IMR-90 (cell line): ENCODE results near the gene UBE3C. TPM values are rescaled to one million over a fixed set of nuclear protein-coding genes. Genes with fewer than 3 reads are reported as not detected.

Source experiments
- ATAC-seq: fragments of 200-7000 bp; cut with Tn5 transposase; 2 replicates; pipeline ENCODE4 v1.9.1; 2020; ENCODE audit warnings: low read depth, mild to moderate bottlenecking, moderate library complexity
- BruUV-seq: library from RNA; stranded (reverse); fragments of 400-500 nt; replicated peaks from 2 replicates; lab custom pipeline; 2021; lab: Mats Ljungman, UMichigan
- CTCF ChIA-PET: fragments of 300-600 bp; formaldehyde crosslinking; extraction: SDS; loops from one replicate; lab custom pipeline; 2021; ENCODE audit warnings: antibody characterized with exemption; lab: Yijun Ruan, JAX
- POLR2A ChIA-PET: fragments of 300-600 bp; sonication (Branson Sonifier 250); formaldehyde crosslinking; loops from one replicate; lab custom pipeline; 2022; ENCODE audit warnings: antibody characterized with exemption; ENCODE audit not compliant: unreplicated experiment; lab: Charles Lee
- DNase-seq: peaks from one replicate; pipeline ENCODE4 v3.0.0; 2013
- H2AFZ ChIP-seq: replicated peaks from 2 replicates; pipeline ENCODE3; 2013; ENCODE audit warnings: low read length, mild to moderate bottlenecking; ENCODE audit not compliant: poor library complexity
- H2AK5ac ChIP-seq: 2 replicates; pipeline ENCODE4 v1.6.1; 2013; ENCODE audit warnings: low read depth, low read length, inconsistent platforms
- H2AK9ac ChIP-seq: replicated peaks from 2 replicates; pipeline ENCODE3; 2013; ENCODE audit warnings: mild to moderate bottlenecking, low read depth, low read length, moderate library complexity; ENCODE audit not compliant: poor library complexity
- H2BK120ac ChIP-seq: 2 replicates; pipeline ENCODE4 v1.6.1; 2013; ENCODE audit warnings: low read depth, low read length, inconsistent platforms
- H2BK15ac ChIP-seq: 3 replicates; pipeline ENCODE4 v1.6.1; 2013; ENCODE audit warnings: low read depth, low read length, inconsistent platforms
- H2BK20ac ChIP-seq: 2 replicates; pipeline ENCODE4 v1.6.1; 2013; ENCODE audit warnings: low read depth, mild to moderate bottlenecking, inconsistent platforms, low read length, moderate library complexity
- H2BK5ac ChIP-seq: 2 replicates; pipeline ENCODE4 v1.6.1; 2013; ENCODE audit warnings: mild to moderate bottlenecking, low read depth, low read length, inconsistent platforms; ENCODE audit not compliant: poor library complexity, severe bottlenecking
- H3K14ac ChIP-seq: replicated peaks from 2 replicates; pipeline ENCODE4 v1.6.1; 2013; ENCODE audit warnings: low read depth, low read length, inconsistent platforms
- H3K18ac ChIP-seq: 2 replicates; pipeline ENCODE4 v1.6.1; 2013; ENCODE audit warnings: low read depth, low read length, control low read depth
- H3K23ac ChIP-seq: 2 replicates; pipeline ENCODE4 v1.6.1; 2013; ENCODE audit warnings: low read depth, low read length, inconsistent platforms
- H3K27ac ChIP-seq: 2 replicates; pipeline ENCODE4 v1.5.1; 2013; ENCODE audit warnings: mild to moderate bottlenecking, control low read depth, low read length; ENCODE audit not compliant: insufficient read depth
- H3K27me3 ChIP-seq: 2 replicates; pipeline ENCODE4 v1.6.1; 2013; ENCODE audit warnings: low read length; ENCODE audit not compliant: control insufficient read depth, insufficient read depth
- H3K36me3 ChIP-seq: 2 replicates; pipeline ENCODE4 v1.6.1; 2013; ENCODE audit warnings: low read length, mixed read lengths; ENCODE audit not compliant: control insufficient read depth, insufficient read depth
- H3K4ac ChIP-seq: 2 replicates; pipeline ENCODE4 v1.6.1; 2013; ENCODE audit warnings: low read depth, low read length, inconsistent platforms
- H3K4me1 ChIP-seq: 2 replicates; pipeline ENCODE4 v1.6.1; 2013; ENCODE audit warnings: low read length, mixed read lengths; ENCODE audit not compliant: control insufficient read depth, insufficient read depth
- H3K4me2 ChIP-seq: 2 replicates; pipeline ENCODE4 v1.6.1; 2013; ENCODE audit warnings: low read depth, mild to moderate bottlenecking, control low read depth, low read length, moderate library complexity
- H3K4me3 ChIP-seq: 2 replicates; pipeline ENCODE4 v1.5.1; 2013; ENCODE audit warnings: low read depth, mild to moderate bottlenecking, control low read depth, low read length, moderate library complexity; ENCODE audit not compliant: insufficient read depth
- H3K56ac ChIP-seq: 2 replicates; pipeline ENCODE4 v1.6.1; 2013; ENCODE audit warnings: low read length, inconsistent platforms; ENCODE audit not compliant: insufficient read depth; ENCODE audit errors: extremely low read depth
- H3K79me1 ChIP-seq, 2 experiments: 2 replicates each; pipeline ENCODE4 v1.6.1; 2013; ENCODE audit warnings: low read length in 2 of 2, inconsistent platforms in 1 of 2, low read depth in 1 of 2
- H3K9ac ChIP-seq: 2 replicates; pipeline ENCODE4 v1.6.1; 2013; ENCODE audit warnings: low read depth, low read length, control low read depth
- H3K9me1 ChIP-seq: 2 replicates; pipeline ENCODE4 v1.6.1; 2013; ENCODE audit warnings: low read length, inconsistent platforms; ENCODE audit not compliant: insufficient read depth
- H3K9me3 ChIP-seq: 2 replicates; pipeline ENCODE4 v1.6.1; 2013; ENCODE audit warnings: low read length; ENCODE audit not compliant: control insufficient read depth, insufficient read depth
- H4K20me1 ChIP-seq: 2 replicates; pipeline ENCODE4 v1.6.1; 2013; ENCODE audit warnings: low read length, inconsistent platforms; ENCODE audit not compliant: insufficient read depth
- H4K5ac ChIP-seq: 2 replicates; pipeline ENCODE4 v1.6.1; 2013; ENCODE audit warnings: mild to moderate bottlenecking, low read depth, low read length, control low read depth
- H4K8ac ChIP-seq, 2 experiments: 2 replicates each; pipeline ENCODE4 v1.6.1; 2013; ENCODE audit warnings: low read depth in 2 of 2, low read length in 2 of 2, control low read depth in 1 of 2, inconsistent platforms in 1 of 2
- H4K91ac ChIP-seq: 2 replicates; pipeline ENCODE4 v1.6.1; 2013; ENCODE audit warnings: low read depth, low read length, inconsistent platforms; ENCODE audit not compliant: insufficient read depth
- BHLHE40 ChIP-seq: fragments of 150-350 bp; IDR thresholded peaks from 2 replicates; pipeline ENCODE4 v1.6.1; 2016; ENCODE audit warnings: mild to moderate bottlenecking, low read depth, low read length
- CEBPB ChIP-seq: IDR thresholded peaks from 2 replicates; pipeline ENCODE4 v1.6.1; 2012; ENCODE audit warnings: low read depth, low read length, improper control_type of control experiment
- CHD1 ChIP-seq: IDR thresholded peaks from 2 replicates; pipeline ENCODE4 v1.6.1; 2012; ENCODE audit warnings: low read depth, low read length, improper control_type of control experiment
- ELK1 ChIP-seq: fragments of 150-350 bp; IDR thresholded peaks from 2 replicates; pipeline ENCODE4 v1.6.1; 2016; ENCODE audit warnings: low read depth, mild to moderate bottlenecking, low read length, moderate library complexity, borderline replicate concordance
- FOS ChIP-seq: fragments of 150-350 bp; IDR thresholded peaks from 2 replicates; pipeline ENCODE4 v1.6.1; 2016; ENCODE audit warnings: low read depth, low read length
- MAFK ChIP-seq: IDR thresholded peaks from 2 replicates; pipeline ENCODE4 v1.6.1; 2012; ENCODE audit warnings: low read depth, low read length, improper control_type of control experiment
- MAZ ChIP-seq: IDR thresholded peaks from 2 replicates; pipeline ENCODE4 v1.6.1; 2012; ENCODE audit warnings: low read depth, mild to moderate bottlenecking, low read length, improper control_type of control experiment, moderate library complexity, borderline replicate concordance
- POLR2A ChIP-seq: IDR thresholded peaks from 2 replicates; pipeline ENCODE4 v1.6.1; 2012; ENCODE audit warnings: mild to moderate bottlenecking, low read depth, low read length
- RAD21 ChIP-seq: IDR thresholded peaks from 2 replicates; pipeline ENCODE4 v1.6.1; 2012; ENCODE audit warnings: low read length, improper control_type of control experiment
- RCOR1 ChIP-seq: IDR thresholded peaks from 2 replicates; pipeline ENCODE4 v1.6.1; 2012; ENCODE audit warnings: mild to moderate bottlenecking, low read length, improper control_type of control experiment; ENCODE audit not compliant: insufficient replicate concordance
- RFX5 ChIP-seq: IDR thresholded peaks from 2 replicates; pipeline ENCODE4 v1.8.0; 2012; ENCODE audit warnings: low read depth, mild to moderate bottlenecking, low read length, moderate library complexity
- SMC3 ChIP-seq: fragments of 150-350 bp; IDR thresholded peaks from 2 replicates; pipeline ENCODE4 v1.6.1; 2016; ENCODE audit warnings: low read depth, mild to moderate bottlenecking, antibody characterized with exemption, low read length, moderate library complexity
- WGBS, 2 experiments: methylation state at CpG; one replicate each; pipeline versions ENCODE4 v1.1.5 to v1.1.7; 2013; ENCODE audit warnings: missing lambda C conversion rate in 2 of 2; ENCODE audit not compliant: insufficient read length in 1 of 2; ENCODE audit errors: extremely low coverage in 2 of 2; 5-methylcytosine and 5-hydroxymethylcytosine counted together
- dilution Hi-C: fragments of 300-500 bp; cut with HindIII; formaldehyde crosslinking; loops from one replicate; pipeline ENCODE4 v1.14.3; 2018; ENCODE audit warnings: low sequenced_read_pairs; ENCODE audit not compliant: unreplicated experiment
- in situ Hi-C: fragments of 300-500 bp; cut with MboI; formaldehyde crosslinking; loops from 3 replicates; pipeline ENCODE4 v1.14.3; 2019; ENCODE audit warnings: low sequenced_read_pairs, inconsistent platforms, mixed read lengths
- intact Hi-C: fragments of 100-400 bp; cut with micrococcal nuclease; formaldehyde crosslinking; loops from 2 replicates; pipeline ENCODE4 v1.10.0; 2022
- polyA plus RNA-seq, 3 experiments: library from polyadenylated mRNA; depleted of rRNA; stranded (reverse); fragments of >200 nt; gene quantifications; 2 replicates each; pipeline ENCODE4 v1.2.3, GENCODE V29; 2012; ENCODE audit warnings: low replicate concordance in 1 of 3
- total RNA-seq: library from RNA; depleted of rRNA; stranded (reverse); fragments of >200 nt; gene quantifications from 2 replicates; pipeline ENCODE4 v1.2.3, GENCODE V29; 2012
- TF ChIP-seq, protein P1 (sequence below): fragments of 150-350 bp; IDR thresholded peaks from 2 replicates; pipeline ENCODE4 v1.6.1; 2017; ENCODE audit warnings: mild to moderate bottlenecking, antibody characterized with exemption, low read length, low read depth
- TF ChIP-seq, protein P2 (sequence below): conservative IDR thresholded peaks from 2 replicates; pipeline ENCODE4 v1.5.1; 2012; ENCODE audit warnings: mild to moderate bottlenecking, low read depth, low read length, improper control_type of control experiment

Gene UBE3C
- total and polyA plus RNA-seq, 2 of the 4 experiments (the other 2 are of a cell fraction), result 43.0 to 60.6 TPM

- dilution Hi-C loops, result no loop called here
- Histone ChIP-seq H3K4me2 (no peak overlapping the region), H2BK120ac (no peak overlapping the region), H3K18ac (no peak overlapping the region), H2BK15ac (no peak overlapping the region), H2AK9ac (peak overlapping the region; percentile 9), H3K23ac (no peak overlapping the region), H3K27ac (no peak overlapping the region), H4K5ac (no peak overlapping the region), H3K27me3 (no peaks in the 10 kb centered on the region), H3K36me3 (no peaks in the 10 kb centered on the region), H3K14ac (no peak overlapping the region), H3K9me1 (peaks cover 8% of the 10 kb centered on the region), H3K4me1 (peaks cover 7% of the 10 kb centered on the region), H2BK5ac (no peak overlapping the region), H3K9me3 (no peaks in the 10 kb centered on the region; the same call in 1 of the 2 replicates), H3K4ac (no peak overlapping the region), H3K9ac (no peak overlapping the region), H2AFZ (peak overlapping the region; percentile 79), H4K8ac (no peak overlapping the region), H2AK5ac (no peak overlapping the region), H3K79me1 (no peaks in the 10 kb centered on the region), H3K56ac (no peak overlapping the region), H2BK20ac (no peak overlapping the region), H4K20me1 (no peaks in the 10 kb centered on the region), H4K91ac (no peak overlapping the region), H3K4me3 (no peak overlapping the region)
- in situ Hi-C loops, result no loop called here
- ATAC-seq (no peak), DNase-seq (no peak)
- ChIA-PET CTCF (no interaction called here), POLR2A (no interaction called here)
- no TSS peak for BruUV-seq
- no peak for TF ChIP-seq CHD1
- TF ChIP-seq RAD21, result no peak
- TF ChIP-seq RFX5, result no peak
- TF ChIP-seq POLR2A, result no peak
- TF ChIP-seq RCOR1, result no peak
- TF ChIP-seq, protein P1, sequence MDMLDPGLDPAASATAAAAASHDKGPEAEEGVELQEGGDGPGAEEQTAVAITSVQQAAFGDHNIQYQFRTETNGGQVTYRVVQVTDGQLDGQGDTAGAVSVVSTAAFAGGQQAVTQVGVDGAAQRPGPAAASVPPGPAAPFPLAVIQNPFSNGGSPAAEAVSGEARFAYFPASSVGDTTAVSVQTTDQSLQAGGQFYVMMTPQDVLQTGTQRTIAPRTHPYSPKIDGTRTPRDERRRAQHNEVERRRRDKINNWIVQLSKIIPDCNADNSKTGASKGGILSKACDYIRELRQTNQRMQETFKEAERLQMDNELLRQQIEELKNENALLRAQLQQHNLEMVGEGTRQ, result no peak
- TF ChIP-seq ELK1, result no peak
- TF ChIP-seq CEBPB, result no peak
- no peak for TF ChIP-seq BHLHE40
- TF ChIP-seq, protein P2, sequence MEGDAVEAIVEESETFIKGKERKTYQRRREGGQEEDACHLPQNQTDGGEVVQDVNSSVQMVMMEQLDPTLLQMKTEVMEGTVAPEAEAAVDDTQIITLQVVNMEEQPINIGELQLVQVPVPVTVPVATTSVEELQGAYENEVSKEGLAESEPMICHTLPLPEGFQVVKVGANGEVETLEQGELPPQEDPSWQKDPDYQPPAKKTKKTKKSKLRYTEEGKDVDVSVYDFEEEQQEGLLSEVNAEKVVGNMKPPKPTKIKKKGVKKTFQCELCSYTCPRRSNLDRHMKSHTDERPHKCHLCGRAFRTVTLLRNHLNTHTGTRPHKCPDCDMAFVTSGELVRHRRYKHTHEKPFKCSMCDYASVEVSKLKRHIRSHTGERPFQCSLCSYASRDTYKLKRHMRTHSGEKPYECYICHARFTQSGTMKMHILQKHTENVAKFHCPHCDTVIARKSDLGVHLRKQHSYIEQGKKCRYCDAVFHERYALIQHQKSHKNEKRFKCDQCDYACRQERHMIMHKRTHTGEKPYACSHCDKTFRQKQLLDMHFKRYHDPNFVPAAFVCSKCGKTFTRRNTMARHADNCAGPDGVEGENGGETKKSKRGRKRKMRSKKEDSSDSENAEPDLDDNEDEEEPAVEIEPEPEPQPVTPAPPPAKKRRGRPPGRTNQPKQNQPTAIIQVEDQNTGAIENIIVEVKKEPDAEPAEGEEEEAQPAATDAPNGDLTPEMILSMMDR, result no peak
- no peak for TF ChIP-seq FOS
- no peak for TF ChIP-seq MAFK
- no peak for TF ChIP-seq SMC3
- no peak for TF ChIP-seq MAZ
- whole genome bisulfite sequencing, 2 experiments, result 85% methylated on average over 11 of the region's 24 CpGs; no CpG with 5 or more reads in 1 of the 2 experiments
- intact Hi-C loops, result no loop called here
Observed at GRCh38 chr7:157280216-157280841, 141.6 kb downstream of the UBE3C start.
